Sigmoid colon (tissue), 7 donors: ENCODE measurements around the gene SOX30. TPM values are rescaled to one million over a fixed set of nuclear protein-coding genes. Genes with fewer than 3 reads are reported as not detected.
A peak's percentile ranks its signal among the peaks of the same experiment; 100 is the strongest.

Experiments used
- DNase-seq: peaks from one replicate; pipeline ENCODE4 v3.0.0-alpha.2; 2019
- H3K27ac ChIP-seq, 4 donors: fragments of 200-600 bp; sonication (generic); one replicate each; pipeline ENCODE4 v1.5.1; 2016 to 2019; ENCODE audit warnings: mild to moderate bottlenecking in 1 of 4
- H3K27me3 ChIP-seq, 3 donors: fragments of 200-600 bp; sonication (generic); one replicate each; pipeline ENCODE4 v1.5.1; 2019; ENCODE audit warnings: mild to moderate bottlenecking in 1 of 3
- H3K36me3 ChIP-seq, 4 donors: fragments of 200-600 bp; sonication (generic); one replicate each; pipeline ENCODE4 v1.5.1; 2016 to 2019
- H3K4me1 ChIP-seq, 4 donors: fragments of 200-600 bp; sonication (generic); one replicate each; pipeline ENCODE4 v1.5.1; 2017 to 2019
- H3K4me3 ChIP-seq, 4 donors: fragments of 200-600 bp; sonication (generic); one replicate each; pipeline ENCODE4 v1.5.1; 2017 to 2019; ENCODE audit warnings: mild to moderate bottlenecking in 2 of 4, moderate library complexity in 1 of 4
- H3K9me3 ChIP-seq, 4 donors: fragments of 200-600 bp in 3 of 4; sonication (generic) in 3 of 4; one replicate each; pipeline versions ENCODE4 v1.5.1 to v1.6.1; 2013 to 2019
- EP300 ChIP-seq, 4 donors: sonication (generic); formaldehyde crosslinking; IDR thresholded peaks; one replicate each; pipeline ENCODE4 v1.6.1; 2017; ENCODE audit warnings: antibody characterized with exemption in 4 of 4
- POLR2A ChIP-seq, 2 donors: fragments of 450-650 bp; IDR thresholded peaks; one replicate each; pipeline ENCODE4 v1.6.1; 2016; ENCODE audit warnings: antibody characterized with exemption in 2 of 2, mild to moderate bottlenecking in 2 of 2, moderate library complexity in 2 of 2
- POLR2AphosphoS5 ChIP-seq, 4 donors: sonication (generic); formaldehyde crosslinking; IDR thresholded peaks; one replicate each; pipeline ENCODE4 v1.6.1; 2017; ENCODE audit warnings: antibody characterized with exemption in 4 of 4
- WGBS, 2 donors: extraction: QIAGEN DNeasy Blood & Tissue Kit; methylation state at CpG; one replicate each; pipeline ENCODE4 v1.1.7; 2013; 5-methylcytosine and 5-hydroxymethylcytosine counted together
- intact Hi-C: fragments of 100-400 bp; cut with DNase I; formaldehyde crosslinking; loops from one replicate; pipeline ENCODE4 v1.15.1; 2023
- polyA plus RNA-seq, 3 donors: library from polyadenylated mRNA; stranded (reverse); fragments of 200-250 nt; gene quantifications; one replicate each; pipeline ENCODE4 v1.2.3, GENCODE V29; 2013
- small RNA-seq, 3 donors: library from RNA; depleted of rRNA; stranded (forward); fragments of <200 nt; gene quantifications; one replicate each; pipeline ENCODE3, GENCODE V24; 2016
- total RNA-seq, 4 donors: library from RNA; depleted of rRNA; stranded (reverse); fragments of >200 nt; gene quantifications; one replicate each; pipeline ENCODE4 v1.1.0, GENCODE V29; 2016
- TF ChIP-seq, protein P1 (sequence below), 4 experiments: fragments of 450-650 bp in 3 of 4; fragments of 200-600 bp in 1 of 4; IDR thresholded peaks; one replicate each; pipeline ENCODE4 v1.5.1; 2016 to 2019; ENCODE audit warnings: antibody characterized with exemption in 4 of 4, mild to moderate bottlenecking in 3 of 4, moderate library complexity in 2 of 4
- donor health status: healthy with polysubstance abuse.
- donor health status: Bipolar disorder and iron deficiency.
- donor health status: healthy.

The SOX30 gene
- total and polyA plus RNA-seq, 7 donors = 0.12 to 0.55 (median 0.33) TPM; not detected in 4

DNA sequence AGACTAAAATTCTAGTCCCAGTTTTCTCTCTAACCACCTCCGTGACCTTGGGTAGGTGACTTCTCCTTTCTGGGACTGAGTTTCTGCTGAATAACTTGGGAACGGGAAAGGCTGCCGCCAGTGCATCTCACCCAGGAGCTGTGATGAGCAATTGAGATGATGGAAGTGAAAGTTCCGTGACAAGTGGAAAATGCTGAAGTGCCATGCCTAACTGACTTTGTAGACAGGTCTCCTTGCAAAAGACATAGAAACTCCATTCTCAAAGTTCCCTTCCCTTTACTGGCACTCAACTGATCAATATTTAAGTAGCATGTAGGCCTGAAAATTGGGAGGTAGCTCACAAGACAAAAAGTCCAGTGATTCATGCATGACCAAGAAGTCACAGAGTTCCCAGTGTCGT, 70.3 kb downstream of the SOX30 start:
- 92 to 94% methylated on average over 5 of the region's 5 CpGs for WGBS, 2 donors
- H3K9me3 ChIP-seq = peaks cover 0 to 2% (median 0%) of the 10 kb centered on the region in 4 donors

DNA sequence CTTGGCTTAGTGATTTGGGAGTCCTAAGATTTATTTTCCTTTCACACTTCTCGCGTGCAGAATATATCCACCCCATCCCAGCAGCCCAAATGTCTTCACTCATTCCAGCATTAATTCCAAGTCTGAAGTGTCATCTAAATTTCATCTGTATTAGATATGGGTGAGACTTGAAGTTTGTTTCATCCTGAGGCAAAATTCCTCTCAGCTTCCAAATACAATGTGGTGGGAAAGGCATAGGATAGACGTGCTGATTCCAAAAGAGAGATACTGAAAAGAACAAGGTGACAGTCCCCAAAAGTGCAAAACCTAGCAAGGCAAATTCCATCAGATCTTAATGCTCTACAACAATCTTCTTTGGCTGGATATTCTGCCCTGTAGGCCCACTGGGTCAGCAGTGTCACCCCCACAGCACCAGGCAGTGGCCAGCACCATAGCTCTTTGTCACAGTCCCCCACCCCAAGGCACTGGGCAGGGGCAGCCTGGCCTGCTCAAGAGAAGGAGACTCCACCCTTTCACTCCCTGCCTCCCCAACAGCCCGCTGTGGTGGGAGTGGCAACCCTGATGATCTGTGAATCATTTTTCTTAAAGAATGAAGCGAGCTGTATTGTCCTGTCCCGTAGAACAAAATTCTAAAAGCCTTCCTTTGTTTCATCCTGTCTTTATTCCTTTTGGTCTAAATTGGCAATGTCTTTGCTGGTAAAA, 74.0 kb downstream of the SOX30 start:
- 90 to 91% methylated on average over 6 of the region's 6 CpGs for WGBS, 2 donors
- Histone ChIP-seq H3K36me3 (no peaks in the 10 kb centered on the region), H3K4me1 (peaks cover 0 to 20% (median 8%) of the 10 kb centered on the region in 4 donors), H3K4me3 (no peak overlapping the region), H3K27me3 (no peaks in the 10 kb centered on the region), H3K9me3 (no peaks in the 10 kb centered on the region), H3K27ac (no peak overlapping the region)
- intact Hi-C loops = loop anchor here (5.0 kb wide), 3 partner anchors 94 to 211 kb away; partner anchors contain the start of gene C5orf52
- TF ChIP-seq EP300 (IDR thresholded peaks at IDR 0.05) (no peak), POLR2AphosphoS5 (IDR thresholded peaks at IDR 0.05) (no peak)
- TF ChIP-seq, protein P1, sequence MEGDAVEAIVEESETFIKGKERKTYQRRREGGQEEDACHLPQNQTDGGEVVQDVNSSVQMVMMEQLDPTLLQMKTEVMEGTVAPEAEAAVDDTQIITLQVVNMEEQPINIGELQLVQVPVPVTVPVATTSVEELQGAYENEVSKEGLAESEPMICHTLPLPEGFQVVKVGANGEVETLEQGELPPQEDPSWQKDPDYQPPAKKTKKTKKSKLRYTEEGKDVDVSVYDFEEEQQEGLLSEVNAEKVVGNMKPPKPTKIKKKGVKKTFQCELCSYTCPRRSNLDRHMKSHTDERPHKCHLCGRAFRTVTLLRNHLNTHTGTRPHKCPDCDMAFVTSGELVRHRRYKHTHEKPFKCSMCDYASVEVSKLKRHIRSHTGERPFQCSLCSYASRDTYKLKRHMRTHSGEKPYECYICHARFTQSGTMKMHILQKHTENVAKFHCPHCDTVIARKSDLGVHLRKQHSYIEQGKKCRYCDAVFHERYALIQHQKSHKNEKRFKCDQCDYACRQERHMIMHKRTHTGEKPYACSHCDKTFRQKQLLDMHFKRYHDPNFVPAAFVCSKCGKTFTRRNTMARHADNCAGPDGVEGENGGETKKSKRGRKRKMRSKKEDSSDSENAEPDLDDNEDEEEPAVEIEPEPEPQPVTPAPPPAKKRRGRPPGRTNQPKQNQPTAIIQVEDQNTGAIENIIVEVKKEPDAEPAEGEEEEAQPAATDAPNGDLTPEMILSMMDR (IDR thresholded peaks at IDR 0.05) = no peak
- DNase-seq = no peak

More for the DNA sequence above, 70.3 kb downstream of the SOX30 start:
- Histone ChIP-seq H3K36me3 (no peaks in the 10 kb centered on the region), H3K27me3 (no peaks in the 10 kb centered on the region), H3K4me3 (no peak overlapping the region), H3K4me1 (no peaks in the 10 kb centered on the region), H3K27ac (no peak overlapping the region)
- TF ChIP-seq POLR2A (IDR thresholded peaks at IDR 0.05) (no peak), EP300 (IDR thresholded peaks at IDR 0.05) (no peak), POLR2AphosphoS5 (IDR thresholded peaks at IDR 0.05) (no peak)
- TF ChIP-seq, protein P1 (IDR thresholded peaks at IDR 0.05) = no peak
- no peak for DNase-seq
- intact Hi-C loops = no loop called here

DNA sequence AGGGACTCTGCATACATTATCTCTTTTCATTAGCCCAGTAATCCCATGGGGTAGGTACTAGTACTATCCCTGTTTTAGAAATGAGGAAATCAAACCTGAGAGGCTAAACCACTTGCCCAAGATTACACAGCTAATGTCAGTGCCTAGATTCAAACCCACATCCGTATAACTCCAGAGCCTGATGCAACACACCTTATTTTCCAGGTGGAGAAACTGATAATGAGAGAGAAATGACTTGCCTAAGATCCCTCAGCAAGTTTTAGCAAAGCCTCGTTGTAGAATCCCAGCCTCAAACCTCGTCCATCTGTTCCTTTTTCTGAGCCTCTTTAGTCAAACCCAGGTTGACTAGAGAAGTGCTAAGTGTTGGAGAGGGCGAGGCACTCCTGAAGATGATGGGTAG, 75.6 kb downstream of the SOX30 start:
- Histone ChIP-seq H3K9me3 (no peaks in the 10 kb centered on the region), H3K4me3 (peak overlapping the region in 1 of 4 donors; percentile 77), H3K4me1 (peaks cover 0 to 36% (median 23%) of the 10 kb centered on the region in 4 donors), H3K36me3 (no peaks in the 10 kb centered on the region), H3K27ac (peak overlapping the region; percentile 91 to 95 (median 94)), H3K27me3 (no peaks in the 10 kb centered on the region)
- 77 to 85% methylated on average over 4 of the region's 4 CpGs for WGBS, 2 donors
- TF ChIP-seq, protein P1 (IDR thresholded peaks at IDR 0.05) = no peak
- no peak for TF ChIP-seq POLR2A (IDR thresholded peaks at IDR 0.05)
- TF ChIP-seq POLR2AphosphoS5 (IDR thresholded peaks at IDR 0.05) = no peak
- TF ChIP-seq EP300 (IDR thresholded peaks at IDR 0.05) = no peak
- intact Hi-C loops = loop anchor here (5.0 kb wide), 3 partner anchors 96 to 209 kb away; partner anchors contain the start of gene C5orf52
- DNase-seq = no peak

Small RNAs within 50 kb of the gene (small RNA-seq; reads per million reads assigned to genes)
- gene RNU6-390P = 0 reads per million in 3 donors

Other genes starting within 250 kb of the SOX30 start
- gene NIPAL4, start 192.2 kb downstream of the SOX30 start, total RNA-seq = 1 to 10 TPM; 2.8 to 5.1 (median 4.9) TPM
- gene NIPAL4, start 192.2 kb downstream of the SOX30 start, polyA plus RNA-seq = 1 to 10 TPM in 1 of 3 donors, not detected in 2; 1.3 TPM
- 10 to 100 TPM; 18.8 to 53.2 (median 35.0) TPM for gene ADAM19, start 76.7 kb downstream of the SOX30 start, total RNA-seq
- 10 to 100 TPM in 1 of 3 donors, 1 to 10 TPM in 2; 1.2 to 16.3 (median 1.2) TPM for gene ADAM19, start 76.7 kb downstream of the SOX30 start, polyA plus RNA-seq
- not detected for gene C5orf52, start 19.1 kb upstream of the SOX30 start, total RNA-seq
- gene C5orf52, start 19.1 kb upstream of the SOX30 start, polyA plus RNA-seq = under 1 TPM in 1 of 3 donors, not detected in 2; 0.48 TPM
- gene THG1L, start 79.0 kb upstream of the SOX30 start, total RNA-seq = 10 to 100 TPM; 19.7 to 28.6 (median 23.7) TPM
- gene THG1L, start 79.0 kb upstream of the SOX30 start, polyA plus RNA-seq = 10 to 100 TPM; 12.3 to 19.8 (median 12.3) TPM
- 10 to 100 TPM; 12.1 to 16.6 (median 15.9) TPM for gene LSM11, start 91.3 kb upstream of the SOX30 start, total RNA-seq
- 1 to 10 TPM in 1 of 3 donors, under 1 TPM in 2; 0.60 to 2.0 (median 0.92) TPM for gene LSM11, start 91.3 kb upstream of the SOX30 start, polyA plus RNA-seq
- 100 to 1,000 TPM in 3 of 4 donors, 10 to 100 TPM in 1; 88.1 to 171 (median 109) TPM for gene CLINT1, start 206.7 kb upstream of the SOX30 start, total RNA-seq
- gene CLINT1, start 206.7 kb upstream of the SOX30 start, polyA plus RNA-seq = 10 to 100 TPM; 40.2 to 64.1 (median 53.6) TPM